ENCODE data around the gene NCBP2L. TPM values are rescaled to one million over a fixed set of nuclear protein-coding genes. Genes with fewer than 3 reads are reported as not detected.

Gene NCBP2L
- total and polyA plus RNA-seq, 2 experiments from 2014 or later: not detected

DNA sequence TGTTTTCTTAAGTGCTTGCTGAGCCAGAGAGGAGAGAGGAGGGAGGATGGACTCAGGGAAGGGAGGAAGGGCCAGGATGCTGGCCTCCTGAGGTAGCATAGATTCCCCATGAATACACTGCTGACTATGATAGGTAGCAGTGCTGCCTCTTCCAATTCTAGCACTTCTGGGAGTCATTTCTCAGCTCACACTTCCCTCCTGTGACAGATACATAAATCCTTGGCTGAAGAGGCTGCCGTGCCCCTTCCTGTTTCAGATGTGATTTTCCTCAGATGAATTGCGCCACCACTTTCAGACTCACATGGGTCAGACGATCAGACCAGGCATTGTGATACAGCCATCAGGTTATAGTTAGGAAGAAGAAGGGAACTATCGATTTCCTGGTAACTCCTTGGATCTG lies 24.3 kb upstream of the NCBP2L start (continued):
- TF ChIP-seq, protein P1, sequence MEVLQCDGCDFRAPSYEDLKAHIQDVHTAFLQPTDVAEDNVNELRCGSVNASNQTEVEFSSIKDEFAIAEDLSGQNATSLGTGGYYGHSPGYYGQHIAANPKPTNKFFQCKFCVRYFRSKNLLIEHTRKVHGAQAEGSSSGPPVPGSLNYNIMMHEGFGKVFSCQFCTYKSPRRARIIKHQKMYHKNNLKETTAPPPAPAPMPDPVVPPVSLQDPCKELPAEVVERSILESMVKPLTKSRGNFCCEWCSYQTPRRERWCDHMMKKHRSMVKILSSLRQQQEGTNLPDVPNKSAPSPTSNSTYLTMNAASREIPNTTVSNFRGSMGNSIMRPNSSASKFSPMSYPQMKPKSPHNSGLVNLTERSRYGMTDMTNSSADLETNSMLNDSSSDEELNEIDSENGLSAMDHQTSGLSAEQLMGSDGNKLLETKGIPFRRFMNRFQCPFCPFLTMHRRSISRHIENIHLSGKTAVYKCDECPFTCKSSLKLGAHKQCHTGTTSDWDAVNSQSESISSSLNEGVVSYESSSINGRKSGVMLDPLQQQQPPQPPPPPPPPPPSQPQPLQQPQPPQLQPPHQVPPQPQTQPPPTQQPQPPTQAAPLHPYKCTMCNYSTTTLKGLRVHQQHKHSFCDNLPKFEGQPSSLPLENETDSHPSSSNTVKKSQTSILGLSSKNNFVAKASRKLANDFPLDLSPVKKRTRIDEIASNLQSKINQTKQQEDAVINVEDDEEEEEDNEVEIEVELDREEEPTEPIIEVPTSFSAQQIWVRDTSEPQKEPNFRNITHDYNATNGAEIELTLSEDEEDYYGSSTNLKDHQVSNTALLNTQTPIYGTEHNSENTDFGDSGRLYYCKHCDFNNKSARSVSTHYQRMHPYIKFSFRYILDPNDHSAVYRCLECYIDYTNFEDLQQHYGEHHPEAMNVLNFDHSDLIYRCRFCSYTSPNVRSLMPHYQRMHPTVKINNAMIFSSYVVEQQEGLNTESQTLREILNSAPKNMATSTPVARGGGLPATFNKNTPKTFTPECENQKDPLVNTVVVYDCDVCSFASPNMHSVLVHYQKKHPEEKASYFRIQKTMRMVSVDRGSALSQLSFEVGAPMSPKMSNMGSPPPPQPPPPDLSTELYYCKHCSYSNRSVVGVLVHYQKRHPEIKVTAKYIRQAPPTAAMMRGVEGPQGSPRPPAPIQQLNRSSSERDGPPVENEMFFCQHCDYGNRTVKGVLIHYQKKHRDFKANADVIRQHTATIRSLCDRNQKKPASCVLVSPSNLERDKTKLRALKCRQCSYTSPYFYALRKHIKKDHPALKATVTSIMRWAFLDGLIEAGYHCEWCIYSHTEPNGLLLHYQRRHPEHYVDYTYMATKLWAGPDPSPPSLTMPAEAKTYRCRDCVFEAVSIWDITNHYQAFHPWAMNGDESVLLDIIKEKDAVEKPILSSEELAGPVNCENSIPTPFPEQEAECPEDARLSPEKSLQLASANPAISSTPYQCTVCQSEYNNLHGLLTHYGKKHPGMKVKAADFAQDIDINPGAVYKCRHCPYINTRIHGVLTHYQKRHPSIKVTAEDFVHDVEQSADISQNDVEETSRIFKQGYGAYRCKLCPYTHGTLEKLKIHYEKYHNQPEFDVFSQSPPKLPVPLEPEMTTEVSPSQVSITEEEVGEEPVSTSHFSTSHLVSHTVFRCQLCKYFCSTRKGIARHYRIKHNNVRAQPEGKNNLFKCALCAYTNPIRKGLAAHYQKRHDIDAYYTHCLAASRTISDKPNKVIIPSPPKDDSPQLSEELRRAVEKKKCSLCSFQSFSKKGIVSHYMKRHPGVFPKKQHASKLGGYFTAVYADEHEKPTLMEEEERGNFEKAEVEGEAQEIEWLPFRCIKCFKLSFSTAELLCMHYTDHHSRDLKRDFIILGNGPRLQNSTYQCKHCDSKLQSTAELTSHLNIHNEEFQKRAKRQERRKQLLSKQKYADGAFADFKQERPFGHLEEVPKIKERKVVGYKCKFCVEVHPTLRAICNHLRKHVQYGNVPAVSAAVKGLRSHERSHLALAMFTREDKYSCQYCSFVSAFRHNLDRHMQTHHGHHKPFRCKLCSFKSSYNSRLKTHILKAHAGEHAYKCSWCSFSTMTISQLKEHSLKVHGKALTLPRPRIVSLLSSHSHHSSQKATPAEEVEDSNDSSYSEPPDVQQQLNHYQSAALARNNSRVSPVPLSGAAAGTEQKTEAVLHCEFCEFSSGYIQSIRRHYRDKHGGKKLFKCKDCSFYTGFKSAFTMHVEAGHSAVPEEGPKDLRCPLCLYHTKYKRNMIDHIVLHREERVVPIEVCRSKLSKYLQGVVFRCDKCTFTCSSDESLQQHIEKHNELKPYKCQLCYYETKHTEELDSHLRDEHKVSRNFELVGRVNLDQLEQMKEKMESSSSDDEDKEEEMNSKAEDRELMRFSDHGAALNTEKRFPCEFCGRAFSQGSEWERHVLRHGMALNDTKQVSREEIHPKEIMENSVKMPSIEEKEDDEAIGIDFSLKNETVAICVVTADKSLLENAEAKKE (CRISPR knock-in tag; IDR thresholded peaks at IDR 0.05): no peak
- no peak for TF ChIP-seq NANOG (IDR thresholded peaks at IDR 0.05; ENCODE audit: borderline replicate concordance)
- TF ChIP-seq ZNF331 (CRISPR knock-in tag; IDR thresholded peaks at IDR 0.05; ENCODE audit: low read depth): no peak

DNA sequence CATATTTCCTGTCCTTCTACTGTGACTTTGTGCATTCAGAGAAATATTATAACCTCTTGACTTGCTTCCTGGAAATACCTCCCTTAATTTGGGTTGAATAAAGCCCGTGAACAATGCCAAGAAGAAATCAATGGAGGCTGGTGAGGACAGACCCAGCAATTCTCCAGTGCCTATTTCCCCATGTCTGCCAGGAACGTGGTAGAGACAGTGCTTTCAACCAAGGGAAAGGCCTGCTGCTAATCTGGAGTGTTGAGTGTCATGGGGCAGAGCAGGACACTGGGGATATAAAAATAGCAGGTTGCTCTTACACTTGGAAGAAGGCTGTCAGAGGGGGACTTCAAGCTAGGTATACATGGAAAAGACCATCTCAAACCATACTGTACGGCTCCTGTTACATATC lies 21.8 kb upstream of the NCBP2L start:
- Mint-ChIP-seq H3K4me3 (no peak overlapping the region), H3K9me3 (no peaks in the 10 kb centered on the region), H3K27me3 (ENCODE audit: insufficient read depth, low read depth, poor library complexity) (peaks cover 5% of the 10 kb centered on the region), H3K27ac (no peak overlapping the region), H3K36me3 (ENCODE audit: low read depth) (no peaks in the 10 kb centered on the region), H3K4me1 (peaks cover 16% of the 10 kb centered on the region)
- Histone ChIP-seq H3K27me3 (ENCODE audit: insufficient read depth) (no peaks in the 10 kb centered on the region), H2AFZ (no peak overlapping the region), H3F3A (replicated peaks; ENCODE audit: low read depth) (no peaks in the 10 kb centered on the region), H3K27ac (ENCODE audit: low read depth) (no peak overlapping the region), H3K36me3 (ENCODE audit: insufficient read depth) (no peaks in the 10 kb centered on the region), H3K4me3 (no peak overlapping the region), H3K79me2 (replicated peaks; ENCODE audit: insufficient read depth) (no peaks in the 10 kb centered on the region), H3K4me2 (no peak overlapping the region), H3K9me2 (ENCODE audit: insufficient read depth) (no peaks in the 10 kb centered on the region), H3K4me1 (ENCODE audit: insufficient read depth) (0 out of 2 replicates have a peak, but pooled peaks cover 7% of the 10 kb centered on the region), H4K20me1 (replicated peaks; ENCODE audit: insufficient read depth) (no peaks in the 10 kb centered on the region)
- DNase-seq (ENCODE audit: low spot score) (no peak), ATAC-seq (no peak)
- TF ChIP-seq POLR2AphosphoS5 (IDR thresholded peaks at IDR 0.05; ENCODE audit: low read depth): no peak
- no peak for TF ChIP-seq ZNF114 (CRISPR knock-in tag; IDR thresholded peaks at IDR 0.05)
- TF ChIP-seq EZH2 (IDR thresholded peaks at IDR 0.05; ENCODE audit: low read depth, unreplicated experiment): no peak
- no peak for TF ChIP-seq ZNF331 (CRISPR knock-in tag; IDR thresholded peaks at IDR 0.05; ENCODE audit: low read depth)
- no peak for TF ChIP-seq CREB1 (CRISPR knock-in tag; IDR thresholded peaks at IDR 0.05; ENCODE audit: low read depth)
- no peak for TF ChIP-seq NANOG (IDR thresholded peaks at IDR 0.05; ENCODE audit: borderline replicate concordance)
- TF ChIP-seq EZH2phosphoT487 (IDR thresholded peaks at IDR 0.05; ENCODE audit: unreplicated experiment): no peak
- TF ChIP-seq, protein P2, sequence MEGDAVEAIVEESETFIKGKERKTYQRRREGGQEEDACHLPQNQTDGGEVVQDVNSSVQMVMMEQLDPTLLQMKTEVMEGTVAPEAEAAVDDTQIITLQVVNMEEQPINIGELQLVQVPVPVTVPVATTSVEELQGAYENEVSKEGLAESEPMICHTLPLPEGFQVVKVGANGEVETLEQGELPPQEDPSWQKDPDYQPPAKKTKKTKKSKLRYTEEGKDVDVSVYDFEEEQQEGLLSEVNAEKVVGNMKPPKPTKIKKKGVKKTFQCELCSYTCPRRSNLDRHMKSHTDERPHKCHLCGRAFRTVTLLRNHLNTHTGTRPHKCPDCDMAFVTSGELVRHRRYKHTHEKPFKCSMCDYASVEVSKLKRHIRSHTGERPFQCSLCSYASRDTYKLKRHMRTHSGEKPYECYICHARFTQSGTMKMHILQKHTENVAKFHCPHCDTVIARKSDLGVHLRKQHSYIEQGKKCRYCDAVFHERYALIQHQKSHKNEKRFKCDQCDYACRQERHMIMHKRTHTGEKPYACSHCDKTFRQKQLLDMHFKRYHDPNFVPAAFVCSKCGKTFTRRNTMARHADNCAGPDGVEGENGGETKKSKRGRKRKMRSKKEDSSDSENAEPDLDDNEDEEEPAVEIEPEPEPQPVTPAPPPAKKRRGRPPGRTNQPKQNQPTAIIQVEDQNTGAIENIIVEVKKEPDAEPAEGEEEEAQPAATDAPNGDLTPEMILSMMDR (conservative IDR thresholded peaks at IDR 0.05; ENCODE audit: low read depth in 2 of 2): no peak
- TF ChIP-seq STAT1 (IDR thresholded peaks at IDR 0.05; ENCODE audit: unreplicated experiment): no peak

Measured in GM23338 (cell line).